GM21717 (cell line): ENCODE results near the gene CCDC138.

ENCODE experiments used
- ATAC-seq: cut with Tn5 transposase; IDR thresholded peaks from one replicate; pipeline ENCODE4 v1.9.1; 2021; ENCODE audit warnings: mild to moderate bottlenecking, moderate library complexity; ENCODE audit not compliant: unreplicated experiment

Gene CCDC138

DNA sequence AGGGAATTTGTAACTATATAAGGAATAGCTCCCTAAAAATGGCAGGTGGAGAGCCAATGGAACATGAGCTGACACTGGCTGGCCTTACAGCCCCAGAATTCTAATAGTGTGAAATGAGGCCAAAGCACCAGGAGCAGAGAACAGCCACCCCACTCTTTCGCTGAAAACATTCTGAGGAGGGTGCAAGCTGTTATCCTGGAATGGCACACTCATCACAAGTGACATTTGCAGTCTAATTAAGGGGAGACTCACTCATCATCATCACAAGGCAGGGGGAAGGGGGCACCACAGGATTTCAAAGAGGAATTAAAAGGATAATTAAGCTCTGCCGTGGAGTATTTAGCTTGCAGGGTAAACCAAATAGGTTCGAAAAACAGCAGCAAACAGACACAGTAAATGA is 108.2 kb downstream of the CCDC138 start:
- ATAC-seq: no peak

DNA sequence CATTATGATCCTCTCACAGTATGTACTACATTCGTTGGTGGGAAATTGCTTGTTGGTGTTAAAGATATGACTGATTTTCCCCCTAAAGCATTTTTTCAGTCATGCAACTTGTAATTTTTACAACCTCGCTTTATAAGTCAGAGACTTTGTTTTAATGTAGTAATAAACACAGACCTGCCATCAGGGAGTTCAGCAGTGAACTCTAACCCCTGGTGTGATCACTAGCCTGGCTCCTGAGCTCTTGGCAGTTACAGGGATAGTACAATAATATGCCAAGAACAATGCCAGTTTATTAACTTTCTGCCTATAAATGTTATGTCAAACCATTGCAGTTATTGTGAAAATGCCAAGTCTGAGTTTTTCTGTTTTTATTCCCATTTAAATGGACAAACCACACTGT is 108.6 kb downstream of the CCDC138 start:
- ATAC-seq: no peak

DNA sequence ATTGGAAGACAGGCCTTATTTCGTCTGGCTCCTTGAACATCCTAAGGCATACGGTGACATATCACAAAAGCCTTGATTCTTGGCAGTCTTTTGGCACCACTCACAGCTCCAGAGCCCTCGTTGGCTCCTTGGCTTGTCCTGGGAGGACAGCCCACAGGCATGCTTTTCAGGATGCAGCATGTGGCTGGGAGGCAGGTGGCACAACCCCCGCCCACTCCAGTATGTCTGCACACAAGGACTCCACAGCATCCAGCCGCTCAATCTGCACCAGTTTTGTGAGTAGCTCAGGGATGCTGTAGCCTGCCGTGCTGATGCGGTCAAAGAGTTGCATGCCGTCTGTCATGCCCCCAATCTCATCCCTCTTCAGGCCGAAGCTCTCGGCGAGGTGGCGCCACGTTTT is 110.2 kb downstream of the CCDC138 start:
- ATAC-seq: no peak

DNA sequence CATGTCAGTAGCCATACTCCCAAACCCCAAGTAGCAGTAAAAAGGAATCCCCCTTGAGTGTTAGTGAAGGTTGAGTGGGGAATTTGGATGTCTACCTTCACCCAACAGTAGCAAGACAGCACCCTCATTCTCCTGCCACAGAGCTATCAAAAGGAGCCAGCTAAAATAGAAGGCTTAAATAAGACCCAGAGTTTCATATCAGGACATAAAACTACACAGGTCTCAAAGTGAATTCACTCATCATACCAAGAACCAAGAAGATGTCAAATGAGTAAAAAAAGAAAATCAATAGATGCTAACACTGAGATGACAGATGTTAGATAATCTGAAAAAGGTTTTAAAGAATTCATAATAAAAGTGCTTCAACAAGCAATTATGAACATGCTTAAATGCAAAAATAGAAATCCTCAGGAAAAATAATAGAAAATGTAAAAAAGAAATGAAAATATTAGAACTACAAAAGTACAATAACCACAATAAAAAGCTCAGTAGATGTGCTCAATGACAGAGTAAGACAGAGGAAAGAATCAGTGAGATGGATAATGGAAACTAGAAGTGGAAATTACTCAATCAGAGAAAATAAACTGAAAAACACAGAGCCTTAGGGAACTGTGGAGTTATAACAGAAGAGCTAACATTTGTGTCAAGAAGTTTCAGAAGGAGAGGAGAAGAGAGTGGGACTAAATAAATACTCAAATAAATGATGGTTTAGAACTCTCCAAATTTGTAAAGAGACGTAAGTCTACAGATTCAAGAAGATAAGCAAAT is 111.9 kb downstream of the CCDC138 start:
- no peak for ATAC-seq

DNA sequence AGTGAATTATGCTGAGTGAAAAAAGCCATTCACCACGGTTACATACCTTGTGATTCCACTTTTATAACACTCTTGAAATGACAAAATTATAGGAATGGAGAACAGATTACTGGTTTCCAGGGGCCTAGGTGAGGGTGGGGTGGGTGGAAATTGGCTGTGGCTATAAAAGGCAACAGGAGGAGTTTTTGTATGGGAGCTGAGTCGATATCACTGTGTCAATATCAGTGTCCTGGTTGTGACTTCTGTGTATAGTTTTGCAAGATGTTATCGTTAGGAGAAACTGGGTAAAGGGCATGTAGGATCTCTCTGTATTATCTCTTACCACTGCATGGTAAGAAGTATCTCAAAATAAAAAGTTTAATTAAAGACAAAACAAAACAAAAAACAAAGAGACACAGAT is 118.1 kb downstream of the CCDC138 start:
- no peak for ATAC-seq

DNA sequence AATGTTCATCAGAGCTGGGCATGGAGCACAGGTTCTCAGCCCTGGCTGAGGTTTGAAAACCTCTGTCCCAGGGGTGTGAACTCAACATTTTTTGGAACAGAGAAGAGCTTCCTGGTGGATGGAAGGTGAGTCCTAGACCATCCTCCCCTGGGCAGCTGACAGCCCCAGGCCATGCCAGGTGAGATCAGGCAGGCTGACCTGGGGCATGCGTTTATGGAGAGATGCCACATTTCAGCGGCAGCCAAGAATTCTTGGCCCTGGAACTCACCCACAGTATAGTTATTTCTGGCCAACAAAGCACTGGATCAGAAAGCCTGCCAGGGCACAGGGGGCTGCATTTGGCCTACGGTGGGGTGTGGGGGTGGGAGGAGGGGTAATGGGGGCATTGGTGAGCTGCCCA is 118.6 kb downstream of the CCDC138 start:
- ATAC-seq: no peak

DNA sequence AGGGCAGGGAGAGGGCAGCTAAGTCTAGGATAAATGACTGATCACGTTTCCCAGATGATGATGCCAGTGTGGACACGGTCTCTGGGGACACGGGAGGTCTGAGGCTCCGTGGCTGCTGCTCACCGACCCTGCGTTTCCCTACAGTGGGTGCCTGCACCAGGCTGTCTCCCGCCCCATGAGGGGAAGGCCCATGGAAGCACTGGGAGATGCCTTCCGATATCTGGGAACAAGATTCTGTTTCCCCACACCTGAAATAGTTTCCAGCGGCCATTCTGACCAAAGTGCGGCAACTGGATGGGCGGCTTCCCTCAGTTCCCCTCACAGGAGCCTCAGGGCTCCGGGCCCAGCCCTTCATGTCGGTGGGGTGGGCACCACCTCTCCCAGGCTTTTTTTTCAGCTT is 119.3 kb downstream of the CCDC138 start:
- no peak for ATAC-seq

DNA sequence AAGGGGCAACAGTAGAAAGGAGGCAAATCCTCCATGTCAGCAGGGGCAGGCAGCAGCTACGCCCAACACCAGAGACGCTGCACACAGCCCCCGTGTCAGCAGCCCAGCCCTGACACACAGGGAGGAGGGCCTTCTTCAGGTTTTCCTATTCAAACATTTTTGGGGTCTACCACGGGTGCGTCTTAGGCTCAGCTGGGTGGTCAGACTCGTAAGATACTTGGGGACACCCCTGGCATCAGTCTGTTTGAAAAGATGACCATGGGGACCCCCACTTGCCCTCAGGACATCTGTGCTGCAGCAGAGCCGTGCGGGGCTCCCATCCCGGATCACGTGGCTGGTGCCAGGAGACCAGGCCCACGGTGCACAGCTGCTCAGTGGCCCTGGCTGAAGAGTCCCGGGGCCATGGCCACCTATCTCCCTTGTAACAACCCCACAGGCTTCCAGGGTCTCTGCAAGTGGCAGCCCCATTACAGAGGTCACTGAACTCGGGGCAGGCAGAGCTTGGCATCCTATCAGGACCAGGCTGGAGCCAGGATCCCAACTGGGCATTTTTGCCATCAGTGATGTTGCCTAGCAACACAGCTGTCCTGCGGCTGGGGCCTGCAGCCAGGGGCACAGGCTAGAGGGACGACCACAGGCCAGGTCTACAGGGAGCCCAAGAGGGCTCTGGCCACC is 120.0 kb downstream of the CCDC138 start:
- no peak for ATAC-seq

DNA sequence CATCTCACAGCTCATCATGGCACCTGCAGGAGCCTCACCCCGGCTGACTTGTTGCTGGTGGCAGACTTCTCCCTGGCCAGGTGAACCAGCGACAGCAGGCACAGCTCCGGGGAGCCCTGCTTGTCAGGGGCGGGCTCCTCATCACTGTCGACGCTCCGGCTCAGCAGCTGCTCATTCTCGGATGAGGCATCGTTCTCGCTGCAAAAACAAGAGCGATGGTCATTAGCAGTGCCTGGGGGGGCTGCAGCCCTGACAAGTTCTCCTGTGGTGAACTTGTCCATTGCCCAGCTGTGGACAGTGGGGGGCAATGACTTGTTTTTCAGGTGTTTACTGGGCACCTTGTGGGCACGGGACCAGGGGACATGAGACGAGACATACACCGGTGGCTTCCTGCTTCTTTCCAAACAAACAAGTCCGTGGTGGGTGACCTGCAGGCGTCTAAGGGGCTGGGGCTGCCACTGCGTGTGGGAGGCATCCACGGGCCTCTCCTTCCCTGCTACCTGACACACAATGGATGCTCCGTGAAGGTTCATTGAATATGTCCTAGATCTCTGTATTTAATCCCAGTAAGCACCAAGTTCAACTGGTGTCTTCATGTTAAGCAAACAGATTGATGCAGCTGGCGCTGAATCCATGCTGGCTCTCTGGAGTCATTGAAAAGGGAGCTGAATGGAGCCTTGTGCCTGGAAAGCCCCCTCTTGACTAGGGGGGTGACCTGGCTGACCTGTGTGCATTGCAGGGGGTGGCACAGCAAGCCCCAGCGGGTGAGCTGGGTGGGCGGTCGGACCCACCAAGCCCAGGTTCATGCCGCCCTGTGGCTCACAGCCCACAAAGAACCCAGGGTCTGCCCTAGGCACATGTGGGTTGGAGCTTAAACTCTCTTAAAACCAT is 121.5 kb downstream of the CCDC138 start:
- ATAC-seq: no peak

DNA sequence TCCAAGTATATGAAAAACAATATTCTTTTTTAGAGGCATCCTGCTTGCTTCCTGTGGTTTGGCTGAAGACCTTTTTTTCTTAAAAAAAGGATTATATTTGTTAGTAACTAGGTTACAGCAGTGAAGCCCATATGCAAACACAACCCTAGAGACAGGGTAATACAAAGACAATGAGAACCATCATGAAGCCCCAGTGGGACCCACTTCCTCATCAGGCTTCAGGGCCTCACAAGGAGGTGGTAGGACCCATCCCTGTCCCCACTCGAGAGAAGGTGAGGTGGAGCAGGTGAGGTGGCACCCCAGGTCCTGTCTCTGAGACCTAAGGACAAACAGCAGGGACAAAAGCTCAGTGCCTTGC is 122.1 kb downstream of the CCDC138 start:
- ATAC-seq: no peak

DNA sequence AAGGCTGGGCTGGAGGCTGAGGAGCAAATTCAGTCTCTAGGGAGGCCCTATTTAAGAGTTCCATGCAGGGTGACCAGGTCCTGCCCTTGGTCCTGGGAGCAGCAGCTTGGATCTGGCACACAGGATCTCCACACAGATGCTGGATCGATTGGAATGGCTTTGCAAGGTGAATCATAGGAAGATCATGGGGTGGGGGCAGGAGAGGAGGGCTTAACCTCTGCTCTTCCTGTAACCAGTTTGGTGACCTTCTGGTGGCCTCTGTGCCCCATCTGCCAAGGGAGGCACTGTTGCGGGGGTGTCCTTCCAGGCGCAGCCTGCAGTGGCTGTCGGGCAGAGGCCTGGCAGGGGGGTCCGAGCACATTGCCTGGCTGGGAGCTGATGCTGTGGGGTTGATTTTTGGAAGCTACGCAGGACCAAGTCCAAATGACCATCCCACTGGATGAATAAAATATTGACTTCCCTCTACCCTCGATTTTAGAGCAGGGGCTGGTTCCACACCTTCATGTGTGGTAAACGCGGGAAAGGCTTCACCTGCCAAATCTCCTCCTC is 122.8 kb downstream of the CCDC138 start:
- no peak for ATAC-seq

DNA sequence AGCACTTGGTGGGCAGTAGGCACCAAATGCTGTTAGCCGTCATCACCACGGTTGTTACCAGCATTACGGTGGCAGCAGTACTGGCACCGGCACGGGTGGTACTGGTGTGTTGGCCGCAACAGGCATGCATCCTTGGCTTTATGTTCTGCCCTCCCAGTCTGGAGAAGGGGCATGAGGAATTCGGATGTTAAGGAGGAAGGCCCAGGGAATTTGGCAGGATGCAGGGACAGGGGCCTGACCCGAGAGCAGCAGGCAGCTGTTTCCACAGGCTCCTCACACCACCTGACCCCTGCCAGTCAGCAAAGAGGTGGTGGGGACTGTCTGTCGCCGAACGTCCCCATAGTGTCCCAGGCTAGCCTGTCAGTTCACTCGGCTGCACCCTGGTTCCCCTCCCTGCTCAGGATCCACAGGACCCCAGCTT is 123.5 kb downstream of the CCDC138 start:
- no peak for ATAC-seq

DNA sequence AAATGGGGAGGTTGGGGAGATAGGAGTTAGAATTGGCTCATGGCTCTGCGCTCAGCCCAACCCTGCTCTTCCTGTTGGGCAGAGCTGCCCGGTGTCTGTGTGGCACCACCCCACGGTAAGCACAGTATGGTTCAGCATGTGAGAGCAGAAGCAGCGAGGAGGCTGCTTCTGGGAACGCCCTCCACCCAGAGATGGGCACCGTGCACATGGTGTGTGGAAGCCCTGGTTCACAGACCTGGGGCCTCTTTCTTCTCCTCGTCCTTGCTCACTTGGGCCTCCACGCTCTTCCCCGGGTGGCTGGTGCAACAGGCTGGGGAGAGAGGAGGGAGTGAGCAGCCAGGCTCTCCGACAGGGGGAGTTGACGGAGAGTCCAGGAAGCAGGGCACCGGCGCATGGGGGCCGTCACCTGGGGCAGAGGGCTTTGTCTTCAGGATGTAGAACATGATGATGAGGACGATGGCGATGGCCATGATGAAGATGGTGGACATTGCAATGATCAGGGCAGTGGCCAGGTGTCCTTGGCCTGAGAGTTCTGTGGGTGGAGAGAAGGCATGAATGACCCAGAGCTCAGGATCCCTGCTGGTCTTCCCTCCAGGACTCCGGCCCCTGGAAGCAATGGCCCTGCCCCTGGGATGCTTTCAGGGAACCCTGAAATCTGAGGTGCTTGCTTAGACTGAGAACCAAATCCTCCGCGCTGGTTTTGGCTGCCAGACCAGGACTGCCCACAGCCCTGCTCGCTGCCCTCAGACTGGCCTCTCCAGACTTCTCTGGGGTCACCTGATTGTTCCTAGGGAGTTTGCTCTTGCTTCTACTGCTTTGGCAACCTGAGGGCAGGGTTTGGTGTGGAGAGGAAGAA is 124.2 kb downstream of the CCDC138 start:
- no peak for ATAC-seq

DNA sequence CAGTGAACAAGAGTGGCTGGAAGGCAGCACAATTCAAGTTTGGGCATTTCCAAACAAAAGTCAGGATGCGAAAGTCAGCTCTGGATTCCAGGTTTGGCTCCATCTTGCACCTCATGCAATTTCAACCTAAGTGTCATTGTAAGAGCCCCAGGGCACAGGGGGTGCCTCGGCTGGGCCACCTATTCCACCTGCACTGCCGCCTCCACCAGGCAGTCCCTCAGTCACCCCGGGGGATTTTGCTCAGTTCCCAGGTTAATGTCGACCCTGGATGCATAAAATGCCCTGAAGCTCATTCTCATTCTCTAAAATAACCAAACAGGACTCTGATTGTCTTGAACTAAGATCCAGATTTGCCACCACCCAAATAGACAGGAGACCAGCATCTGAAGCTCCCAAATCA is 124.8 kb downstream of the CCDC138 start:
- ATAC-seq: no peak

DNA sequence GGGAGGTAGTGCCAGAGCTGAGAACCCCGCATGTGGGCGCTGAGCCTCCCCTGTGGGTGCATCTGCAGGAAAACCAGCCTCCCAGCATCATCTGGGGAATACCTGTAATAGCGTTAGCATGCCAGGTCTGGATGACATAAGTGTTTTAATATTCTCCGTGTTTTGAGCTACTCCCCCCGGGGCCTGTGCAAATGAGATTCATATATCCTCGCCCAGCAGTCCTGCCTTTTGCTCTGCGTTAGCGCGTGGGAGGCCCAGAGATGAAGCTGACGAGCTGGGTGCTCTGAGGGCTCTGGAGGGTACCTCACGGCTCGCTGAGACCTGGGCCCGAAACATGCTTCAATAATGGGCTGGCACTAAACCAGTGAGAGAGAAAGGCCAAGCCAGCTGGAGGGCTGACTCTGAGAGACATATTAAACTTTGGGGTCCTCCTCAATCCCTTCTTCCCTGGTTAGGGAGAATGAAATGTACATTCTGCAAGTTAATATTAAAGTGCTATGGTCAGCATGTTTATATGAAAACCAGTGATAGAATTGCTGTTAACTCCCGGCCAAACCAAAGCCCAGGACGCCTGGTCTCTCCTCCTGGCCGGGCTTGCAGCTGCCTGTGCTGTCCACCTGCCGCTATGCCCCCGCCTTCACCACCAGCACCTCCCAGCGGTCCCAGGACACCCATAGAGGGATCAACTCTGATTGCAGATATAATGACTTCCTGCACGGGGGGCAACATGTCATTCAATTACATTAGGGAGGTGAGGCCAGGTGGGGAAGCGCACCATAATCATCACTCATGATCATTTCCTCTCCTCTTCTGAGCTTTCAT is 125.4 kb downstream of the CCDC138 start:
- ATAC-seq: no peak

DNA sequence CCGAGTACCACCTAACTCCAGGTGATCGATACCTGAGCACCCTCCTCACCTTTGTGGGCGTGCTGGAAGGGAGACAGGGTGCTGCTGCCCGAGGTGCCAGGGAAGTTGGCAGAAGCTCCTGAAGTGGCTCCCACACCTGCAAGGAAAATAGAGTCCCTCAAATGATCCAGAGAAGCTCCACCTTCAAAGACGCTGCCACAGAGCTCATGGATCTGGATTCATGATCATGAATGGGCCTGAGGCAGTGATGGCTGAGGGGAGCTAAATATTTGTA is 126.0 kb downstream of the CCDC138 start:
- ATAC-seq: no peak

DNA sequence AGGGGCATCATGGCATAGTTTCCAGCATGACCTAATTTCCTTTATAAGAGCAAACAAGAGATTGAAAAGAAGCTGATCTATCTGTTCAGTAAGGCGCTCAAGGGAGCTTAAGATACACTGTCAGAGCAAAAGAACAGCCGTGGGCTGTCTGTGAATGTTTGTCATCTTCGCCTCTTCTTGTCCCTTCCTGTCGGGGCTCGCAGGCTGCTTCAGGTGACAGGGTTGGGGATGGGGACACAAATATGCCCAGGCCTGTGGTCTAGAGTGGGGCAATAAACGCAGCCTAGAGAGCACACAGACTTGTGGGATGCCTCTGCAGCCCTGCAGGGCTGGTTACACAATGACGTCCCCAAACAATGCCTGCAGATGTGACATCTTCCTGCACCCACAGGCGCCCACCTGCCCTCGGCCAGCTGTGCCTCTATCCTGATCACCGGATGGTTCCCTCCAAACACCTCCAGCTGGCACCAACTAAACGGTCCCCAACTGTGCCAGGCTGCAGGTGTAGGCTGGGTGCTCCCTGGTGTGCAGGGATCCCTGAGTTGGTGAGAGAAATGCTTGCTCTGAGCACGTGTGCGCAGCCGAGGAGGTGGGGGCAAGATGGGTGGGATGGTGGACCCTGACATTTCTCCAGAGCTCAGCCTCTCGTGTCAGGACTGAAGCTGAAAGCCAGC is 129.7 kb downstream of the CCDC138 start:
- no peak for ATAC-seq

DNA sequence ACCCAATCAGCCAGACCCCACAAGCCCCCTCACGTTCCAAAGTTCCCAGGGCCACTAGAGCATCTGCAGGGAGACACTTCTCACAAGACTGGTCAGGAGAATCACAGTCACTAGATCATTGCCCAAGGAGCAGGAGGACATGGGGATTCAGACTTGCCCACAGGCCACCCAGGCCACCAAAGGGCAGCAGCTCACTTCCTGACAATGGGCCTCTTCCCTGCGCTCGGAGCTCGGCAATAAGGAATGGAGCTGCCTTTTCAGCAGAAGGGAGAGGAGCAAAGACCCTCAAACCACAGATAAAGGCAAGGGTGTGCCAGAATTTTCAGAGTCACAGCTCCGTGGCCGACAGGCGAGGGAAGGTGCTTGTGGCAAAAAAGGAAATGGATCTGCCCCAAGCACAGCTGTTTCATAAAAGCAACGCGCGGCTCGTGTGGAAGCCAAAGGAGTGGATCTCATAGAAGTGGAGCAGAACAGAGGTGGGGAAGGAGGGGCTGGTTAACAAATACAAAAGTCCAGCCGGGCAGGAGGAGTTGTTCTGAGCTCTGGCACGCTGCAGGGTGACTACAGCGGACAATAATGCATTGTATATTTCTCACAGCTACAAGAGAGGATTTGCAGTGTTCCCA is 130.3 kb downstream of the CCDC138 start:
- ATAC-seq: no peak

DNA sequence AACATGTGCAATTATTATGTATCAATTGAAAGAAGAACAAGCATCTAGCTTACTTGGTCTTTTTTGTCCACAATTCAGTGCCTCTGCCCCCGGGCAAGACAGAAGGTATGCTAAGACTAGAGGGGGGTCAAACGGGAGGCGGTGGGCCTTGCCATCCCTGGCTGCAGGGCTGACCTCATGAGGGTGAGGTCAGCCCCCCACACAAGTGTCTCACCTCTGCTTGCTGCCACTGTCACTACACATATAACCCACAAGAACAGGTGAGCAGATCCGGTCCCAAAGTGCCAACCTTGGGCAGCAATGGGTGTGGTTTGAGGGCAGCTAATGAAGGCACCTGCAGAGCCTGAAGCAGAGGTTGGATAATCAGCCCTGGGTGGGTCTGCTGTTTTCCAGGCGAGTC is 131.0 kb downstream of the CCDC138 start:
- ATAC-seq: no peak
